Measurements from ENCODE around the gene YWHAG. TPM values are rescaled to one million over a fixed set of nuclear protein-coding genes. Genes with fewer than 3 reads are reported as not detected.

The YWHAG gene
- total RNA-seq, 1 experiment from 2014 or later: 241 TPM

GRCh38 chr7:76334320-76334967 is 24.3 kb downstream of the YWHAG start:
- H3K4me1 ChIP-seq (ENCODE audit: insufficient read depth, low read length): no peaks in the 10 kb centered on the region; the same call in 1 of the 2 replicates

More at GRCh38 chr7:76334320-76334967, 24.3 kb downstream of the YWHAG start:
- H2BK5ac ChIP-seq (ENCODE audit: insufficient read length, low read length): no peak overlapping the region
- H3K79me1 ChIP-seq (ENCODE audit: insufficient read depth, low read depth, low read length, poor library complexity, severe bottlenecking): peaks cover 10% of the 10 kb centered on the region
- H3K14ac ChIP-seq (ENCODE audit: insufficient read depth, low read length): no peak overlapping the region
- peaks cover 66% of the 10 kb centered on the region; the same call in 1 of the 2 replicates for H3K79me2 ChIP-seq (ENCODE audit: insufficient read depth, low read length)
- no peak overlapping the region for H2BK20ac ChIP-seq (ENCODE audit: low read depth, low read length, poor library complexity, severe bottlenecking)
- H4K91ac ChIP-seq (ENCODE audit: insufficient read length, low read depth, low read length): no peak overlapping the region
- H3K9me3 ChIP-seq (ENCODE audit: control insufficient read depth, low read depth, low read length): no peaks in the 10 kb centered on the region
- TF ChIP-seq CTCF (conservative IDR thresholded peaks at IDR 0.05): no peak
- no peak for DNase-seq
- H4K5ac ChIP-seq (ENCODE audit: insufficient read length, low read depth, low read length): no peak overlapping the region
- no peak overlapping the region for H3K27ac ChIP-seq (ENCODE audit: insufficient read length, low read depth, low read length)
- H2BK12ac ChIP-seq (ENCODE audit: insufficient read length, low read depth, low read length): no peak overlapping the region
- no peak overlapping the region for H2BK15ac ChIP-seq (ENCODE audit: low read depth, low read length)
- H3K4me2 ChIP-seq (ENCODE audit: insufficient read depth, insufficient read length, low read length): no peak overlapping the region
- peaks cover 29 to 44% (median 40%) of the 10 kb centered on the region in 3 experiments; a peak in 6 of 7 replicates for H3K36me3 Mint-ChIP-seq (ENCODE audit: insufficient read depth in 1 of 3, low read depth in 3 of 3)
- H3T11ph ChIP-seq (ENCODE audit: low read length): no peak overlapping the region
- H3K4me1 Mint-ChIP-seq: peaks cover 8 to 20% of the 10 kb centered on the region in 2 experiments
- no peak overlapping the region for H3K4me3 Mint-ChIP-seq
- H4K20me1 ChIP-seq (ENCODE audit: control insufficient read depth, insufficient read depth, insufficient read length): no peaks in the 10 kb centered on the region
- H2AK5ac ChIP-seq (ENCODE audit: insufficient read length, low read length): no peak overlapping the region
- H3K23me2 ChIP-seq (ENCODE audit: insufficient read length, low read depth, low read length, poor library complexity, severe bottlenecking): no peaks in the 10 kb centered on the region
- H4K8ac ChIP-seq (replicated peaks; ENCODE audit: insufficient read length, low read depth, low read length): no peak overlapping the region
- no peak overlapping the region; a peak in 1 of 7 replicates for H3K27ac Mint-ChIP-seq
- H2BK120ac ChIP-seq (ENCODE audit: low read depth, low read length, poor library complexity, severe bottlenecking): no peak overlapping the region
- no peaks in the 10 kb centered on the region for H3K27me3 Mint-ChIP-seq (ENCODE audit: low read depth)
- H2AFZ ChIP-seq (ENCODE audit: low read length): no peak overlapping the region
- no CpG with 5 or more reads among the region's 6 CpGs for WGBS (ENCODE audit: extremely low coverage, insufficient read length, low lambda C conversion rate)
- H3K9ac ChIP-seq (ENCODE audit: extremely low read depth, insufficient read length, low read length): no peak overlapping the region
- no peak overlapping the region for H3K23ac ChIP-seq (ENCODE audit: insufficient read length, low read depth, low read length)
- no peak overlapping the region for H3K56ac ChIP-seq (ENCODE audit: insufficient read length, low read depth, low read length)
- no peaks in the 10 kb centered on the region for H3K9me3 Mint-ChIP-seq
- no peak overlapping the region for H3K18ac ChIP-seq (ENCODE audit: insufficient read length, low read depth, low read length)
- H3K4ac ChIP-seq (ENCODE audit: low read depth, low read length): no peak overlapping the region
- no peaks in the 10 kb centered on the region for H3K27me3 ChIP-seq (ENCODE audit: insufficient read depth, low read length)
